Measurements from ENCODE around the gene SLC12A7. TPM values are rescaled to one million over a fixed set of nuclear protein-coding genes. Genes with fewer than 3 reads are reported as not detected.

SLC12A7 gene
- total and polyA plus RNA-seq, 2 donors (not counting 1 experiment from before 2014, with no cell fraction given), result 2.9 to 23.9 TPM

GRCh38 chr5:1034986-1035385, 76.9 kb downstream of the SLC12A7 start:
- Histone ChIP-seq H3K79me2 (ENCODE audit: control insufficient read depth, insufficient read depth, low read length) (no peaks in the 10 kb centered on the region), H3K4me2 (ENCODE audit: extremely low read depth, insufficient read depth, low read length) (no peak overlapping the region)

DNA sequence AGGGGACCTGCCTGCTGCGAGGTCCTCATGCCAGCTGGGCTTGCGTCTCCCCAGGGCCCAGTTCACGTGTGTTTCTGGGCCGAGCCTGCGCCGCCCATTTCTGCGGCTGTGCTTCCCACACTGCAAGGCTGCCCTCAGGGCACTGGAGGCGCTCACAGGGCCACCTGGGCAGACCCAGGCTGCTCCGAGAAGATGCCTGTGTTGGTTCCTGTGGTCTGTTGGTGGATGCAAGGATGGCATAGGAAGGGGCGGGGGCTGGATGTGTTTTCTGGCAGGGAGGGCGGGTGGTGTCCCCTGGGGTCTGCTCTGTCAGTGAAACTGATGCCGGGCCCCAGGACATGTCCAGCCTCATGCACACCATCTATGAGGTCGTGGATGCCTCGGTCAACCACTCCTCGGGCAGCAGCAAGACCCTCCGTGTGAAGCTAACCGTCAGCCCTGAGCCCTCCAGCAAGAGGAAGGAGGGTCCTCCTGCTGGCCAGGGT, 77.4 kb downstream of the SLC12A7 start:
- Histone ChIP-seq H3K4me2 (ENCODE audit: extremely low read depth, insufficient read depth, low read length) (no peak overlapping the region), H3K4me1 (ENCODE audit: control insufficient read depth, extremely low read depth, insufficient read depth, low read length) (no peaks in the 10 kb centered on the region), H3K27me3 (ENCODE audit: control insufficient read depth, insufficient read depth, low read length) (no peaks in the 10 kb centered on the region), H3K36me3 (ENCODE audit: control insufficient read depth, insufficient read depth, low read length) (no peaks in the 10 kb centered on the region), H3K27ac (ENCODE audit: insufficient read depth, low read length) (no peak overlapping the region), H3K4me3 (replicated peaks in 1 of 4; ENCODE audit: control extremely low read depth in 1 of 4, insufficient read depth in 1 of 4, low read depth in 3 of 4, low read length in 4 of 4) (no peak overlapping the region), H3K9ac (ENCODE audit: insufficient read depth, low read length) (no peak overlapping the region), H3K9me3 (ENCODE audit: control insufficient read depth, insufficient read depth, low read depth, low read length) (no peaks in the 10 kb centered on the region), H3K79me2 (ENCODE audit: control insufficient read depth, insufficient read depth, low read length) (no peaks in the 10 kb centered on the region), H4K20me1 (ENCODE audit: control insufficient read depth, extremely low read depth, insufficient read depth, low read length) (no peaks in the 10 kb centered on the region), H2AFZ (ENCODE audit: low read length) (no peak overlapping the region)
- TF ChIP-seq CTCF (conservative IDR thresholded peaks at IDR 0.05 in 1 of 2, IDR thresholded peaks at IDR 0.05 in 1 of 2; ENCODE audit: low read depth in 1 of 2, low read length in 2 of 2) (no peak), EZH2 (IDR thresholded peaks at IDR 0.05; ENCODE audit: low read length, missing control alignments) (no peak)
- no peak for DNase-seq (ENCODE audit: low read depth in 2 of 2)

More at GRCh38 chr5:1034986-1035385, 76.9 kb downstream of the SLC12A7 start:
- Histone ChIP-seq H3K9me3 (ENCODE audit: control insufficient read depth, insufficient read depth, low read depth, low read length) (no peaks in the 10 kb centered on the region), H3K36me3 (ENCODE audit: control insufficient read depth, insufficient read depth, low read length) (no peaks in the 10 kb centered on the region), H3K4me3 (replicated peaks in 1 of 4; ENCODE audit: control extremely low read depth in 1 of 4, insufficient read depth in 1 of 4, low read depth in 3 of 4, low read length in 4 of 4) (no peak overlapping the region), H4K20me1 (ENCODE audit: control insufficient read depth, extremely low read depth, insufficient read depth, low read length) (no peaks in the 10 kb centered on the region), H2AFZ (ENCODE audit: low read length) (no peak overlapping the region), H3K9ac (ENCODE audit: insufficient read depth, low read length) (no peak overlapping the region), H3K4me1 (ENCODE audit: control insufficient read depth, extremely low read depth, insufficient read depth, low read length) (no peaks in the 10 kb centered on the region), H3K27me3 (ENCODE audit: control insufficient read depth, insufficient read depth, low read length) (no peaks in the 10 kb centered on the region), H3K27ac (ENCODE audit: insufficient read depth, low read length) (no peak overlapping the region)
- DNase-seq (ENCODE audit: low read depth in 2 of 2), result no peak
- TF ChIP-seq EZH2 (IDR thresholded peaks at IDR 0.05; ENCODE audit: low read length, missing control alignments) (no peak), CTCF (conservative IDR thresholded peaks at IDR 0.05 in 1 of 2, IDR thresholded peaks at IDR 0.05 in 1 of 2; ENCODE audit: low read depth in 1 of 2, low read length in 2 of 2) (no peak)

DNA sequence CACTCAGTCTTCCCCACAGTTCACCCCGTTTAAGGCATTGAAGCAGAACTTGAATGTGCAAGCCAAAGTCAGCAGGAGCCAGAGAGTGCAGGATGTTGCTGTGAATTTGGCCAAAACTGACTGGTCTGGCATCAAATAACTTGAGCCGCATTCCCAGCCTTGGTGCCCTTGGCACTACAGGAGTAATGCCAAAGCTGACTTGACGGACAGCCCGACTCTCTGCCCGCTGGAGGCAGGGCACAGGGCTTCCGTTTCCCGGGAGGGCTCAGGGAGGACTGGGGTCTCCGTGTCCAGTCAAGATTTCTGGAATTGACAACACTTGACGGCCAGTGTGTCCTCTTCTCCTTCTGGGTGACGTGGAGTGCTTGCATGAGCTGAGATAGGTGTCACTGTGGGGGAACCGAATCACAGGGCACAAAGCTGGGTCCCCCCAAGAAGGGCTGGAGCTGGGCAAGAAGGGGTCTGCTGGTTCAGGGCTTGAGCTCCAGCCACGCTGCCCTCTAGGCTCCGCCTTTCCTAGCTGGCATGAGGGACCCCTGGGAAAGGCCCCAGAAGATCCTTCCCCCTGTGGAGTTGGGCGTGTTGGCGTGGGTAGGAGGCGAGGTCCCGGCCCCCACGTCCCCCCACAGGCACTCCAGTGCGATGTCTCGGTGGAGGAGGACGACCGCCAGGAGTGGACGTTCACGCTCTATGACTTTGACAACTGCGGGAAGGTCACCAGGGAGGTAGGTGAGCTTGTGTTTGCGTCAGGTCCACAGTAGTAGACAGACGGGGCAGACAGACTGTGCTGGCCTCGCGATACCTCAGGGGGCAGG, 78.0 kb downstream of the SLC12A7 start:
- no peaks in the 10 kb centered on the region for H4K20me1 ChIP-seq (ENCODE audit: control insufficient read depth, extremely low read depth, insufficient read depth, low read length)

More for the DNA sequence above, 78.0 kb downstream of the SLC12A7 start:
- Histone ChIP-seq H3K9me3 (ENCODE audit: control insufficient read depth, insufficient read depth, low read depth, low read length) (no peaks in the 10 kb centered on the region), H3K9ac (ENCODE audit: insufficient read depth, low read length) (no peak overlapping the region), H3K27ac (ENCODE audit: insufficient read depth, low read length) (no peak overlapping the region), H3K36me3 (ENCODE audit: control insufficient read depth, insufficient read depth, low read length) (no peaks in the 10 kb centered on the region), H3K4me2 (ENCODE audit: extremely low read depth, insufficient read depth, low read length) (no peak overlapping the region), H3K79me2 (ENCODE audit: control insufficient read depth, insufficient read depth, low read length) (no peaks in the 10 kb centered on the region), H3K4me1 (ENCODE audit: control insufficient read depth, extremely low read depth, insufficient read depth, low read length) (no peaks in the 10 kb centered on the region), H3K27me3 (ENCODE audit: control insufficient read depth, insufficient read depth, low read length) (no peaks in the 10 kb centered on the region), H2AFZ (ENCODE audit: low read length) (no peak overlapping the region), H3K4me3 (replicated peaks in 1 of 4; ENCODE audit: control extremely low read depth in 1 of 4, insufficient read depth in 1 of 4, low read depth in 3 of 4, low read length in 4 of 4) (no peak overlapping the region)
- no peak for TF ChIP-seq EZH2 (IDR thresholded peaks at IDR 0.05; ENCODE audit: low read length, missing control alignments)
- TF ChIP-seq CTCF (conservative IDR thresholded peaks at IDR 0.05 in 1 of 2, IDR thresholded peaks at IDR 0.05 in 1 of 2; ENCODE audit: low read depth in 1 of 2, low read length in 2 of 2), result no peak
- DNase-seq (ENCODE audit: low read depth in 2 of 2), result no peak
